Dedifferentiated amniotic fluid mesenchymal stem cell (primary cell): ENCODE data around the gene FKBP7.
"Not testable (repeated sequence)": the region's sequence is repeated elsewhere in the genome, so short reads cannot be mapped to it uniquely, and the experiment has no call there.

Experiments
- DNase-seq: peaks from one replicate; pipeline ENCODE4 v3.0.0-alpha.2; 2016; ENCODE audit errors: extremely low spot score

FKBP7 gene

DNA sequence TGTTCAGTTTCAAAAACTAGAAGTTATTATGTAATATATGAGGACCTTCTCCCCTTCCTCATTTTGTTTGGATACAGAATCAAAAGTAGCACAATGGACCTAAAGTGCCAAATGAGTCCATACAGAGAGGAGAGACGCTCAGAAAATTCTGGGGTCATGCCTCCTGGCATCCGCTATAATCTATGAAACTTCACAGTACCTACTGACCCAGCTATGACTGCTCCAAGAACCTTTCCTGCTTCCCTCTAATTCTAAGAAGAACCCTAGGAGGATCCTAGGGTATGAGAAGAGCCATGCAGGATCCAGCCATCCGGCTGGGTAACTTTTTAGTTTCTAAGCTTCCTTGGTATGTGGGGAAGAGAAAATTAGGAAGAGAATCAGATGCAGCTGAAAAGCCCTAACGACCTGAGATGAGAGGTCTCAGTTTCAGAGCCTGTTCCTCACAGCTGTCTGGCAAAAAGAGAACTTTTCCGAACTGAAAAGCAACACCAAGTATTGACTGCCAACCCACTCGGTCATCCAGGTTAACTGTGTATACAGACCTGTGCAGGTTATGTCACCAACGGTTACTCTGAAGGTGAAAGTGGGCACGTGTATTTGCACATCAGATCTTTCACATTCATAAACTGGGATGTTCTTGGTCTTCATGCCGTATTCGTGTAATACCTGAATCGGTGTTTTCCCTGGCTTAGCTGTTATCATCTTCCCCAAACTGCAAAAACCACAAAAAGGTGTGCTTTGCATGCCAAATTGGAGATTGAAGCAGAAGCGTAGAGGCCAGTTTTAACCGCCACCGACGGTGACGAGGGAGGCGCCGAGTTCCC, 28.5 kb downstream of the FKBP7 start:
- DNase-seq: no peak

DNA sequence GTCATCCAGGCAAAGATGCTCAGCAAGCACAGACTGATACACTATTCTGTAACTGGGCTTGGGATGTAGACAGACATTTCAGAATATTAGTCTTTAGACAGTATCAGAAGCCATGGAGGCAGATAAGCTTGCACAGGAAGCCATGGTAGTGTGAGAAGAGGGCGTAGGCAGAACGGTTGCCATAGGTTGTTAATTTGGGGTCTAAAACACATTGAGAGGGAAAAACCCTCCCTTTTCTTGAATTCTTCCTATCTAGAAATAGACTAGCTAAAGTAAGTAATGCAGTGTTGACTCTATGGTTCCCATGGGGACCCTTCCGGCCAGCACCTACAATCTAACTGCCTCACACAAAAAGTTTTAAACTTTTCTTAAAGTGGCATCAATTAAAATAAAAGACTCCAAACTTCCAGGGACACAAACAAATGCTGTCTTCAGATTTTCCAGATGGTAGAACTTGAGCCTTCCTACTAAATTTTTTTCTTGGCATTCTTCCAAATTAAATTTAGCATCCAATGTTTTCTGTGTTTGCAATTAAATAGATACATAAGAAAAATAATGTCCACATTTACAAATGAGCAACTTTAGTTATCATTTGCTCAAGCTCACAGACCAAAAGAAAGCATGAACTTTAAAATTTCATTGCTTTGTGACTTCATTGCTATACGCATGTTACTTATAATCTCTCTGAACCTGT, 29.3 kb downstream of the FKBP7 start:
- DNase-seq: no peak

DNA sequence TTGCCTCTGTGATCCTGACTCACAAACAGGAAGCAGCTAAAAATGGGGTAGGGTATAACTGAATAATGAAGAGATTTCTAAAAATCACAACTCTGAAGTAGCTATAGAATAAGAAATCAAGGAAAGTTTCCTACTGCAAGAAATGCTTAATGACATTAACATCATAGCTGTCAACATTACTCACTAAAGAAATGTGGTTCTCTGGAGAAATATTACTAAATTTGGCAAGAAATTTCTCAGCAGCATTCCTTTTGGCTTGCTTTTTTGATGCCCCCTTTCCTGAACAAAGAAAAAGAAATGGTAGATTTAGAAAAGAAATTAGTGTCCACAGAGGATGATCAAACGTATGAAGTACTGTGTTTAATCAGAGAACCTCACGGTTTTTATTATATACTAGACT, 37.0 kb downstream of the FKBP7 start:
- DNase-seq: no peak

DNA sequence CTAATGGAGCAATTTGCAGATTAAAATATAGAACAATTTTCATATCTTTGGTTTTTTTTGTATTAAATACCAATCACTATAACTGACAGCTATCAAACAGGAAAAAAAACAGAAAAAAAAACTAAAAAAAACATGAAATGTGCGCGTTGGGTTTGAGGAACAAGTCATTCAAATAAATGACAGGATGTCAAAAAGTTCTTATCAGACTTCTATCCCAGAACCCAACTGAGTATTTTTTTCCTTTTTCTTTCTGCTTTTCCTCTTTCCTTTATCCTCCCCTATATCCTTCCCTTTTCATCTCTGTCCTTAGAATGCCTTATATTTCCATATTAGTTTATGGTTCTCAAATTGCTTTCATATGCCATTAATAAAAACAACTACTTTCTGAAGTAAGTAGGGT, 41.7 kb downstream of the FKBP7 start:
- no peak for DNase-seq

DNA sequence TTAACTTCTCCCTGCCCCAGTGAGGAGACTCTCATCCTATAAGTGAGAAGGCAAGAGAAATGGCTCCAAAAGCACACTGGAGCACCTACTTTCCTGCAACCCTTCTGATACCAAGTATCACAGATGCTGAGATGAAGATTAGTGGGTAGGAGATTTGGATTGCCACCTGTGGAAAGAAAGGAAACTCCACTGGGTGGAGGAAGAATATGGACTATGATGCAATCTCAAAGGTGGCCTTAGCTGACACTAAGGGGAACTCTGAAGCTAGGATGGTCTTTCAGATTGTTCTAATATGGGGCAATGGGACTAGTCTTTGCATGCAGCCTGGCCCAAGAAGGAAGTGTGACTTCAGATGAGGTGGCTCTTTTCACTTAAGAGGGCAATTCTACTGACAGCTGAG, 49.1 kb downstream of the FKBP7 start:
- DNase-seq: no peak

DNA sequence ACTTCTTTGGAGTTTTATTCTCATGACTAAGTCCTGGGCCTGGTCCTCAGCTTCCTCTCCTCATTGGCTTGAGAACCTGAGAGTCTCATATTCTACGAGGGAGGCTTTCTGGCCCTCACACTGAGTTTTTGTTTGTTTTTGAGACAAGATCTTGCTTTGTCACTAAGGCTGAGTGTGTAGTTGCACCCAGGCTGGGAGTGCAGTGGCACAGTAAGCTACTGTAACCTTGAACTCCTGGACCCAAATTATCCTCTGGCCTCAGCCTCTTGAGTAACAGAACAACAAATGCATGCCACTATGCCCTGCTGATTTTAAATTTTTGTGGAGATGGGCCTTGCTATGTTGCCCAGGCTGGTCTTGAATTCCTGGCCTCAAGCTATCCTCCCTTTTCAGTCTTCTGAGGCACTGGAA, 50.0 kb downstream of the FKBP7 start:
- no peak for DNase-seq

DNA sequence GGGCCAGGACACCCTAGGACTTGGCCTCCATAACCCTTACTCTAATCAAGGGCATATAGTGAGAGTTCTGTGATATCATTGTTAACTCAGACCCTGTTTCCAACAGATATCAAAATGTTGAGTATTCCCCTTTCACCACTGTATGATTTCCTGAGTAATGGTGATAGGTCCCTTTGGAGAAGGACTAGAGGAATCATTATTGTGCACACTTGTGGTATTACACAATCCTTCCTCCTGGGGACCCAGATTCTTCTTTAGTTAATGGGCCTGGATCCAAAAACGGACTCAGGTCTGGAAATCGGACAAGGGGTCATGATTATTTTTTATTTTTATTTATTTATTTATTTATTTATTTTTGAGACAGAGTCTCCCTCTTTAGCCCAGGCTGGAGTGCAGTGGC, 50.9 kb downstream of the FKBP7 start:
- no peak for DNase-seq

DNA sequence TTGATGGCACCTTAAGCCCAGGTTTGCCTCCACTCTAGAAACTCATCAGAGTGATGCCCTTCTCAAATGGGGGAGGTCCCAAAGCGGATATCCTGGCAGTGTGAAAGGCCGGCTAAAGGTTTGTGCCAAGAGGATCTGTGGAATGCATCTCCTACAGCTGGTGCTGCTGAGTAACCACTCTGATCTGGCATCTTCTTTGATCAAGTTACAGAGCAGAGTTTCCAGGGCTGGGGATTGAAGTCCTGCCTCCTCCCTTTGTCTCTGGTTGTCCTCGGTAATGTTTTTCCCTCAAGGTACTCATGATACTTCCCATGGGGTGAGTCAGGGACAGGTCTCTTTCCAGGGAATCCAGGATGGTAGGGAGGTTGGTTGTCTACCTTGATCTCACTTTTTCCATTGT, 52.0 kb downstream of the FKBP7 start:
- no peak for DNase-seq

DNA sequence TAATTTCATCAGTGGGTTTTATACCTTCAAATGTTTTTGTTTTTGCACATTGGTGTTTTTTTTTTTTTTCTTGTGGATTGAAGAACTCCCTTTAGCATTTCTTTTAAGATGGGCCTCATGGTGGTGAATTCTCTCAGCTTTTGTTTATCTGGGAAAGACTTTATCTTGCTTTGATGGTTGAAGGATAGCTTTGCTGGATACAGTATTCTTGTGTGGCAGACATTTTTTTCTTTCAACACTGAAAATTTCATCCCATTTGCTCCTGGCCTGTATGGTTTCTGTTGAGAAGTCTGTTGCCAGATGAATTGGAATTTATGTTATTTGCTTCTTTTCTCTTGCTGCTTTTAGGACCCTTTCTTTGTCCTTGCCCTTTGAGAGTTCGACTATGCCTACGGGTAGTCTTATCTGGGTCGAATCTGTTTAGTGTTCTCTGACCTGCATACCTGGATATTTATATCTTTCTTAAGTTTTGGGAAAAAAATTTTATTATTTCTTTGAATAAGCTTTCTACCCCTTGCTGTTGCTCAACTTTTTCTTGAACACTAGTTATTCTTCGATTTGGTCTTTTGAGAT, 53.1 kb downstream of the FKBP7 start:
- no peak for DNase-seq

DNA sequence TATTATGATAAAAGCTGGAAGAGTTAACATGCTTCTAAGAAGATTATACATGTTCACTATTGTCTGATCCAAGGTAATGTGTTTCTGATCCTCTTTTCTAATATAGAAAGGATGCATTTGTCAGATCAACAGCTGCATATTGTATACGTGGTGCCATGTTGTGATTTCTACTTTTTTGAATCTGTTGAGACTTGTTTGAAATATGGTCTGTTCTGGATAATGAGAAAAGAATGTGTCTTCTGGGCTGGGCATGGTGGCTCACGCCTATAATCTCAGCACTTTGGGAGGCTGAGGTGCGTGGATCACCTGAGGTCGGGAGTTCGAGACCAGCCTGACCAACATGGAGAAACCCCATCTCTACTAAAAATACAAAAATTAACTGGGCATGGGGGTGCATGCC, 54.7 kb downstream of the FKBP7 start:
- not testable (repeated sequence) for DNase-seq

DNA sequence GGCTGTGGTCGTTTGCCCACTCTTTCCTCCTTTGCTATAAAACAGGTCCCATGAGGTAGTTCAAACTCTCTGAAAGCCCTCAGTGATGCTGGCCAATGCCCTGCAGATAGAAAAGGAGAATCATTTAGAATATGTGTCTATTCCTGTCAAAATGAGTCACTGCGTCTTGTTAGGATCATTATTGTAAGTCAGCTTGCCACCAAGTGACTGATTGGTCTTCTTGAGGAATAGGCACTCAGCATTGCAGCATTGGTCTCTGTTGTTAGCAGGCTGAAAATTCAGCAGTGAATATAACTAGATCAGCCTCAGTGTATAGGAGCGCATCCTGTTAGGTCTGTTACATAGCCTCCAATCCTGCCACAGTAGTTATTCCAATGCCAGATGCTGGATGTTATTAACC, 56.3 kb downstream of the FKBP7 start:
- DNase-seq: no peak

DNA sequence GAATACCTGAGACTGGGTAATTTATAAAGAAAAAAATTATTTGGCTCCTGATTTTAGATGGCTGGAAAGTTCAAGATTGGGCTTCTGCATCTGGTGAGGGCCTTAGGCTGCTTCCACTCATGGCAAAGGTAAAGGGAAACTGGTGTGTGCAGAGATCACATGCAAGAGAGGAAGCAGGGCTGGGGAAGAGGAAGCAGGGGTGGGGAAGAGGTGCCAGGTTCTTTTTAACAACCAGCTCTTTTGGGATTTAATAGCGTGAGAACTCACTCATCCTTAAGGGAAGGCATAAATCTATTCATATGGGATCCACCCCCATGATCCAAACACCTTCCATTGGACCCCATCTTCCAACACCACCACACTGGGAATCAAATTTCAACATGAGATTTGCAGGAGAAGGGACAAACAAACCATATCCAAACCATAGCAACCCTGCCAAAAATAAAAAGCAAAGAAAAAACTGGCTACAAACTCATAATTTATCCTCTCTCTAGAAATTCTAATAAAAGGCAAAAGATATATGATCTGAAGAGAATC, 57.9 kb downstream of the FKBP7 start:
- no peak for DNase-seq

DNA sequence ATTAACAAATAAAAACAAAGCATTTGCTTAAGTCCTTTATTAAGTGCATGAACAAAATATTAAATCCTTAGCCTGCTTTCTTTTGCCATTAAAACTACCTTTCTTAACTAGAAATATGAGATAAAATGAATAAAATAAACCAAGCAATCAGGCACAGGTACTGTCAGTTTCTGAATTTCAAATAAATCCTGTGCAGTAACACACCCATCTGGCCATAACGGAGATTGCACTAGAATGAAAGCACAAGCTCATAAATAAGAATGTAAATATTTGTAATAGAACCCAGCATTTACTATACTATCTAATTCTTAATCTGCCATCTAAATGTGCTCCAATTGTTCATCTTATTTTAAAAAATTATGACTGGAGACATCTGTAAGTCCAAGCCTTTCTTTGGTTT, 59.3 kb downstream of the FKBP7 start:
- no peak for DNase-seq

DNA sequence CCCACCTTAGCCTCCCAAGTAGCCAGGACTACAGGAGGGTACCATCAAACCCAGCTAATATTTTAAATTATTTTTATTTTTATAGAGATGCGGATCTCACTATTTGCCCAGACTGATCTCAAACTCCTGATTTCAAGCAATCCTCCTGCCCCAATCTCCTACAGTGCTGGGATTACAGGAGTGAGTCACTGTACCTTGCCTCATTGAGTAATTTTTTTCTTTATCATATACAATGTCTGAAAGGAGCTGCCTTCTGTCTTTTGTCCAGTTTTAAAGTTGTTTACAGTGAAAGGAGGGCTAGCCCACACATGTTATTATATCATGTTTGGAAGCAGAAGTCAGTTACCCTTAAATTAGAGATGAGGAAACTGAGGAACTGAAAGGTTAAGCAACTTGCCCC, 60.0 kb downstream of the FKBP7 start:
- no peak for DNase-seq

DNA sequence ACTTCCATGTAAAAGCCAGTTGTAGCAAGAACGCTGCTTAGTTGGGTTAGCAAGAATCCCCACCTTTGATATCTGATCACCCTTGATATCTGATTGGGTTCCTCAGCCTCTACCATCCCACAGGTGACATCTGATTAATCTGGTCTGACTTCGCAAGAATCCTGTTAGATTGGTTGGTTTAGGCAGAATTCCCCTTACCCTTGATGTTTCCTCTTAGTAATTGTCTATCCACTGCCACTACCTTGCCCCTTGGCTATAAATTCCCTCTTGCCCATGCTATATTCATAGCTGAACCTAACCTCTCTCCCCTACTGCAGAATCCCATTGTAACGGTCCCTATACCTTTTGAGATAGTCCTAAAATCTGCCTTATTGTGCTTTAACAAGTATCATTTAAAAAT, 60.5 kb downstream of the FKBP7 start:
- no peak for DNase-seq

DNA sequence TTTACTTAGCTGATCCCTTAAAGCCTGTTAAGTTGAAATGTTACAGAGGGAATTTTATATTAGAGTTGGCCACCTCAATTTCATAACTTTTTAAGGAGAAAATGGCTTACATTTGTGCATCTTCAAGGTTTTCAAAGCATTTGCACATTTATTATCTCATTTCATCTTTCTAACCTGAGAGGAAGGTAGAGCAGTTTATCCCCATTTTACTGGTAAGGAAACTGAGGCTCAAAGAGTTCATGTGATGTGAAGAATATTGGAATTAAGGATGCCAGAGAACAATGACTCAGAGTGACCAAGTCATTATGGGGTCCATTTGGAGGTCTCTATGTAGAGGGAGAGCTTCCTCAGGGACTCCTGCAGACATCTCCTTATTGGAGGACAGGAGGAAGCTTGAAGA, 62.4 kb downstream of the FKBP7 start:
- DNase-seq: no peak

DNA sequence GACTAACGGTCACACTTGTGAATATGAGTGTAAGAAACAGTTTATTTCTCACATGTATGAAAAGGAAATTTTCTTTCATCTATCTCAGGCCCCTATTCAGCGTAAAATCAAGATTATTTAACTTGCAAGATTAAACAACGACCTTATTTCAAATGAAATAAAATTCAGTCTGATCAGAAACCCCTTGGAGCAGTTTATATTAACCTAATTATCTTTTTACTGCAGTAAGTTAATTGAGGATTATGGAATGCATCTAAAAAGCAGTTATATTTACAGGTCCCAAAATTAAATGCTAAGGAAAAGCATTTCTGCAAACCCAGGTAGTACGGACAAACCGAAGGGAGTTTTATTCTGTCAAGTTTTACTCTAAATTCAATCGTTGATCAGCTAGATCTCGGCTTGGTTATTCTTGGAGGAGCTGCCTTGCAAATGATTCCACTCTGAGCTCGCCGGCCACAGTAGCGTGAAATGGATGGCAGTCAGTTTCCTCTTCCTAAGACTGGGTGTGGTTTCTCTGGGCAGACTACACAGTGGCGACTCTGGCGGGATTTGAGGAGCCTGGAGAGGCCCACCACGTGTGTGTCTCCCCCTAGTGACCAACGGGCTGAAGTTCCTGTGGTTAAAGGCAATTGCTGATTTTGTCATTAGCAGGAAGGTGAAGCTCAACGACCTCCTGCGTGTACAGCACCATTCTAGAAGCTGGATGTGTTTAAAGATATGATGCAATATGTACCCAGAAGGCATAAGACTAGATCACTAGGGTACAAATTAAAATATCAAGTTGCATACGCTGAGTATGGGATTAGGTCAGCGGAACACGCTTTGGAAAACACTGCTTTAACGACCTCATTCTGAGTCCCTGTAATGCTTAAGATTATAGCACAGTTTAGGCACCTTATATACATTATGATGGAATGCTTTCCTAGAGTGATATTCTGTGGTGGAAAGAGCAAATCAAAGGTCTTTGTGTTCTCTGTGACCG, 63.8 kb downstream of the FKBP7 start:
- peak; percentile 96 for DNase-seq
